GM12878 (cell line): ENCODE measurements around the gene MALT1. TPM values are rescaled to one million over a fixed set of nuclear protein-coding genes. Genes with fewer than 3 reads are reported as not detected.

Source experiments
- BCL11A ChIP-seq: IDR thresholded peaks from 2 replicates; pipeline ENCODE4 v1.6.1; 2011; ENCODE audit warnings: low read depth, low read length
- CEBPZ ChIP-seq: fragments of 150-350 bp; IDR thresholded peaks from 2 replicates; pipeline ENCODE4 v1.6.1; 2016; ENCODE audit warnings: low read depth, low read length
- CHD1 ChIP-seq: IDR thresholded peaks from 2 replicates; pipeline ENCODE4 v1.6.1; 2012; ENCODE audit warnings: low read depth, low read length, improper control_type of control experiment
- CHD2 ChIP-seq: IDR thresholded peaks from 2 replicates; pipeline ENCODE4 v1.6.1; 2011; ENCODE audit warnings: low read depth, low read length, improper control_type of control experiment, borderline replicate concordance
- EP300 ChIP-seq, 2 experiments: fragments of 150-350 bp in 1 of 2; IDR thresholded peaks; 2 replicates each; pipeline ENCODE4 v1.6.1; 2011 to 2012; ENCODE audit warnings: low read depth in 2 of 2, low read length in 2 of 2, borderline replicate concordance in 1 of 2, improper control_type of control experiment in 1 of 2, inconsistent platforms in 1 of 2; ENCODE audit not compliant: control insufficient read depth in 1 of 2
- HSF1 ChIP-seq: fragments of 150-350 bp; IDR thresholded peaks from 2 replicates; pipeline ENCODE4 v1.6.1; 2014; ENCODE audit warnings: mild to moderate bottlenecking, low read depth, low read length
- MEF2A ChIP-seq: IDR thresholded peaks from 2 replicates; pipeline ENCODE4 v1.6.1; 2011; ENCODE audit warnings: low read depth, mild to moderate bottlenecking, low read length, moderate library complexity; ENCODE audit not compliant: insufficient read depth
- NFIC ChIP-seq: IDR thresholded peaks from 2 replicates; pipeline ENCODE4 v1.6.1; 2012; ENCODE audit warnings: low read depth, mild to moderate bottlenecking, inconsistent platforms, low read length, moderate library complexity
- NKRF ChIP-seq: fragments of 450-650 bp; conservative IDR thresholded peaks from 2 replicates; pipeline ENCODE4 v1.6.1; 2017; ENCODE audit warnings: mild to moderate bottlenecking, moderate library complexity
- PRDM15 ChIP-seq: fragments of 450-650 bp; formaldehyde crosslinking; IDR thresholded peaks from 2 replicates; pipeline ENCODE4 v1.4.0; 2020; ENCODE audit warnings: mild to moderate bottlenecking, moderate library complexity
- RUNX3 ChIP-seq: IDR thresholded peaks from 2 replicates; pipeline ENCODE4 v1.6.1; 2012; ENCODE audit warnings: low read length, inconsistent platforms
- SPI1 ChIP-seq: IDR thresholded peaks from 2 replicates; pipeline ENCODE4 v1.6.1; 2011; ENCODE audit warnings: low read depth, mild to moderate bottlenecking, low read length, moderate library complexity, borderline replicate concordance; ENCODE audit not compliant: insufficient read depth
- SREBF2 ChIP-seq: IDR thresholded peaks from 2 replicates; pipeline ENCODE4 v1.6.1; 2012; ENCODE audit warnings: mild to moderate bottlenecking, low read length
- SRF ChIP-seq, 2 experiments: IDR thresholded peaks; 2 replicates each; pipeline ENCODE4 v1.6.1; 2011; ENCODE audit warnings: low read depth in 2 of 2, low read length in 2 of 2, mild to moderate bottlenecking in 1 of 2, moderate library complexity in 1 of 2
- SUPT20H ChIP-seq: IDR thresholded peaks from 2 replicates; pipeline ENCODE4 v1.6.1; 2011; ENCODE audit warnings: low read depth, mild to moderate bottlenecking, low read length, moderate library complexity, borderline replicate concordance; ENCODE audit not compliant: control insufficient read depth
- SUZ12 ChIP-seq: fragments of 200-600 bp; sonication (generic); IDR thresholded peaks from one replicate; pipeline ENCODE4 v1.6.1; 2018; ENCODE audit warnings: antibody characterized with exemption, mild to moderate bottlenecking; ENCODE audit not compliant: unreplicated experiment
- WRNIP1 ChIP-seq: IDR thresholded peaks from 2 replicates; pipeline ENCODE4 v1.6.1; 2011; ENCODE audit warnings: low read depth, low read length, improper control_type of control experiment, borderline replicate concordance
- YY1 ChIP-seq: IDR thresholded peaks from 2 replicates; pipeline ENCODE4 v1.6.1; 2011; ENCODE audit warnings: low read depth, mild to moderate bottlenecking, low read length
- ZSCAN29 ChIP-seq: fragments of 450-650 bp; IDR thresholded peaks from 2 replicates; pipeline ENCODE4 v1.6.1; 2017; ENCODE audit warnings: mild to moderate bottlenecking, moderate library complexity
- polyA plus RNA-seq, 11 experiments: library from polyadenylated mRNA; depleted of rRNA in 4 of 11; unstranded in 6 of 11; stranded (reverse) in 5 of 11; fragments of >200 nt; fragmentation: Nextera tagmentation in 4 of 11; fragmentation: Illumina TruSeq in 1 of 11; extraction: Ambion mirVana in 4 of 11; extraction: Trizol in 1 of 11; gene quantifications; 1 replicate in 1 of 11; 2 replicates in 10 of 11; pipeline versions ENCODE4 v1.2.1 to v1.2.3, GENCODE V29; 2011 to 2016; ENCODE audit warnings: inconsistent platforms in 2 of 11, missing spikeins in 2 of 11, low read depth in 1 of 11
- total RNA-seq, 4 experiments: library from RNA; depleted of rRNA in 3 of 4; stranded (reverse); fragments of >200 nt in 3 of 4; fragmentation: Illumina TruSeq in 1 of 4; extraction: Trizol in 1 of 4; gene quantifications; 2 replicates each; pipeline versions ENCODE4 v1.2.1 to v1.2.3, GENCODE V29; 2013 to 2021

MALT1 gene
- total and polyA plus RNA-seq, 10 of the 15 experiments (the other 5 are each of a cell fraction or from before 2014, with no cell fraction given), result 17.6 to 126 (median 45.4) TPM

GRCh38 chr18:58761241-58761969 lies 90.1 kb downstream of the MALT1 start (continued):
- TF ChIP-seq HSF1, result no peak
- TF ChIP-seq RUNX3, result peak; percentile 76
- TF ChIP-seq NKRF, result no peak
- TF ChIP-seq NFIC, result peak; percentile 92
- no peak for TF ChIP-seq CHD1
- no peak for TF ChIP-seq ZSCAN29
- TF ChIP-seq SREBF2, result no peak
- TF ChIP-seq SUZ12, result no peak
- no peak for TF ChIP-seq SUPT20H
- TF ChIP-seq EP300 (IDR thresholded peaks at IDR 0.05; ENCODE audit: borderline replicate concordance in 1 of 2, control insufficient read depth in 1 of 2, low read depth in 2 of 2, low read length in 2 of 2), result peak; percentile 35 to 62; a peak in 3 of 4 replicates
- peak; percentile 81; the same call in 1 of the 2 replicates for TF ChIP-seq SPI1
- TF ChIP-seq MEF2A, result peak; percentile 92
- TF ChIP-seq CHD2, result no peak
- no peak for TF ChIP-seq PRDM15 (CRISPR knock-in tag)
- TF ChIP-seq WRNIP1, result no peak
- TF ChIP-seq SRF (IDR thresholded peaks at IDR 0.05; ENCODE audit: low read depth in 2 of 2, low read length in 2 of 2), result no peak
- TF ChIP-seq CEBPZ, result no peak
- no peak for TF ChIP-seq BCL11A
- no peak for TF ChIP-seq YY1
